ENCODE measurements around the gene IVD.

IVD gene

GRCh38 chr15:40420071-40420713, 14.6 kb downstream of the IVD start:
- TF ChIP-seq, protein P1, sequence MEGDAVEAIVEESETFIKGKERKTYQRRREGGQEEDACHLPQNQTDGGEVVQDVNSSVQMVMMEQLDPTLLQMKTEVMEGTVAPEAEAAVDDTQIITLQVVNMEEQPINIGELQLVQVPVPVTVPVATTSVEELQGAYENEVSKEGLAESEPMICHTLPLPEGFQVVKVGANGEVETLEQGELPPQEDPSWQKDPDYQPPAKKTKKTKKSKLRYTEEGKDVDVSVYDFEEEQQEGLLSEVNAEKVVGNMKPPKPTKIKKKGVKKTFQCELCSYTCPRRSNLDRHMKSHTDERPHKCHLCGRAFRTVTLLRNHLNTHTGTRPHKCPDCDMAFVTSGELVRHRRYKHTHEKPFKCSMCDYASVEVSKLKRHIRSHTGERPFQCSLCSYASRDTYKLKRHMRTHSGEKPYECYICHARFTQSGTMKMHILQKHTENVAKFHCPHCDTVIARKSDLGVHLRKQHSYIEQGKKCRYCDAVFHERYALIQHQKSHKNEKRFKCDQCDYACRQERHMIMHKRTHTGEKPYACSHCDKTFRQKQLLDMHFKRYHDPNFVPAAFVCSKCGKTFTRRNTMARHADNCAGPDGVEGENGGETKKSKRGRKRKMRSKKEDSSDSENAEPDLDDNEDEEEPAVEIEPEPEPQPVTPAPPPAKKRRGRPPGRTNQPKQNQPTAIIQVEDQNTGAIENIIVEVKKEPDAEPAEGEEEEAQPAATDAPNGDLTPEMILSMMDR (IDR thresholded peaks at IDR 0.05; ENCODE audit: borderline replicate concordance, control extremely low read depth, extremely low read depth, insufficient read depth, missing control alignments) = no peak
- in situ Hi-C loops (cut with MboI; ENCODE audit: low sequenced_read_pairs, unreplicated experiment) = loop anchor here (5.0 kb wide), 1 partner anchor 73 kb away; no protein-coding TSS in a partner anchor
- no peak for DNase-seq (ENCODE audit: low spot score)

DNA sequence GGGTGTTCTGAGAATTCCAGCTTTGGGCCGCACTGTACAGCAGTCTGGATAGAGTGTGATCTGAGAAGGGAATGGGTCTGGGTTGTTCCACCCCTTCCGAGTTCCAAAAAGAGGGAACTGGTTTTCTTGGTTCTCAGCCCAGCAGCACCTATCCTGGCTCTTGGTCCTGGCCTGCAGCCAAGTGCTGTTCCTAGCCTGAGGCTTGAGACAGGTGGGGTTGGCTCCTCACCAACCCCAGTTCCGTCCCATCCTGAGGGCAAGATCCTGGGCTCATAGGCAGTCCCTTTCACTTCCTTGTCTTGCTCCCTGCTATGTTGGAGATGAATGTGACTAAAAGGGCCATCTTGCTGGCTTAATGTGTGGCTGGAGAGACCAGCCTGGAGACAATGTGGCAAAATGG, 15.2 kb downstream of the IVD start:
- no peak for DNase-seq (ENCODE audit: low spot score)
- in situ Hi-C loops (cut with MboI; ENCODE audit: low sequenced_read_pairs, unreplicated experiment) = loop anchor here (5.0 kb wide), 1 partner anchor 73 kb away; no protein-coding TSS in a partner anchor

DNA sequence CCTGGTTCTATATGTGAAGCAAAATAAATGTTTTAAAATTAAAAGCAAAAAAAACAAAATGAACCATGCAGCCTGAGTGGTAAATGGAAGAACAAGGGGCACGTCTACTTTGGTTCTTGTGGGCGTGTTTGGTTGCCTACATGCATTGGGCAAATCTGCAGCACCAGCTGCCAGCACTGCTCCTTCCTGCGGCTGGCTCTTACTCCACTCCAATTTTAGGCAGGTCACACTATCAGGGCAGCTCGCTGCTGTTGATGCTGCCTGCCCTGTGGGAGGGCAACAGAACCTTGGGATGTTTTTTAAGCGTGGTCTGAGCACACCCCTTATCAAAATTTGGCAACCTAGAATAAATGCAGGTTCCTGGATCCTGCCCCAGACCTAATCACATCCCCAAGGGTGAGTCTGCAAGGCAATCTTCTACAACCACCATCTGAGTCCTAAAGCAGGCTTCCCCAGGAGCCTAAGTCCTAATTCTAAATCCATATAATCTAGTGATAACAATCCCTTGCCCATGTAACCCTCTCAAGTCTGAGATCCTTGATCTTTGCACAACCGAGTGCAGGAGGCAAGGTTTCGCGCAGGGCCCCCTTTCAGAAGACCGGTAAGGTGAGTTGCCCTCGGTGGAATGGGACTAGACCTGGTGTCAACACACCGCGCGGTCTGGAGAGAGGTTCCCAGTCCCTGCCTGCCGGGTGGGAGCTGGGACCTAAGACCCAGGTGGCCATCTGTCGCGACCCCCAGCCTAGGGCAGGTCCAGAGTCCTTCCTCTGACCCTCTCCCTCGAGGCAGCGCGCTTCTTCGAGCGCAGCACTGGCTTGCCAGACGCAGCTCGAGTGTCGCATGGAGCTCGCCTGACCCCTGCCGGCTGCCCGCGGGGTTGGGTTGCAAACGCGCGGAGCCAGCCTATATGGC, 15.9 kb downstream of the IVD start:
- DNase-seq (ENCODE audit: low spot score) = peak; percentile 93
- TF ChIP-seq, protein P1 (IDR thresholded peaks at IDR 0.05; ENCODE audit: borderline replicate concordance, control extremely low read depth, extremely low read depth, insufficient read depth, missing control alignments) = peak; percentile 95
- in situ Hi-C loops (cut with MboI; ENCODE audit: low sequenced_read_pairs, unreplicated experiment) = loop anchor here (5.0 kb wide), 1 partner anchor 74 kb away; no protein-coding TSS in a partner anchor

More for the DNA sequence above, 15.2 kb downstream of the IVD start:
- TF ChIP-seq, protein P1 (IDR thresholded peaks at IDR 0.05; ENCODE audit: borderline replicate concordance, control extremely low read depth, extremely low read depth, insufficient read depth, missing control alignments) = no peak

DNA sequence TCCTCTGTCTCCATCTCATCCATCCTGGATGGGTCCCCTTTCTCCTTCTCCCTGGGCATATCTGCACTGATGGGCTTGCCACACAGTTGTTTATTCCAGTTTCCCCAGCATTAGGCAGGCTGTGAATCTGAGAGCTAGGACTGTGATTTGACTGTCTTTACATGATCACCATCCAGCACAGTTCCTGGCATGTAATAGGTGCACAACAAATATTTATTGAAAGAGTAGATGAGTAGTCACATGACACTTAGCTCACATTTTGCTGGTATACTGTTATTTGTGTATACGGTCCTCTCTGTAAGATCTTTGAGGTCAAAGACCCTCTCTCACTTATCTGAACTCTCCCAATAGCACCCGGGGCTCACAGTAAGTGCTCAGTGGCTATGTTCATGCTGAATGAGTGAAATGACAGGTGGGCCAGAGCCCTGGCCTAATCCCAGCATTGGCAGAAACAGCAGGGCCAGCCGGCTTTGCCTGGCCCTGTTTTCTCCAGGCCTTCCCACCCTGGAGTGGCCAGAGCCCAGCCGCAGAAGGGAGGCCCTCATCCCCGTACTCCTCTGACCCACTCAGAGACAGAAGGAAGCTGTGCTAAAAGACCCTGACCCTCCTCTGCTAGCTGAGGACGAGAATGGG, 19.0 kb downstream of the IVD start:
- DNase-seq (ENCODE audit: low spot score) = no peak
- in situ Hi-C loops (cut with MboI; ENCODE audit: low sequenced_read_pairs, unreplicated experiment) = loop anchor here (5.0 kb wide), 1 partner anchor 77 kb away; no protein-coding TSS in a partner anchor
- TF ChIP-seq, protein P1 (IDR thresholded peaks at IDR 0.05; ENCODE audit: borderline replicate concordance, control extremely low read depth, extremely low read depth, insufficient read depth, missing control alignments) = no peak

- no peak for DNase-seq (ENCODE audit: low spot score)
- TF ChIP-seq, protein P1 (IDR thresholded peaks at IDR 0.05; ENCODE audit: borderline replicate concordance, control extremely low read depth, extremely low read depth, insufficient read depth, missing control alignments) = no peak
- in situ Hi-C loops (cut with MboI; ENCODE audit: low sequenced_read_pairs, unreplicated experiment) = no loop called here
These were observed 20.1 kb downstream of the IVD start for GRCh38 chr15:40425681-40426080.

DNA sequence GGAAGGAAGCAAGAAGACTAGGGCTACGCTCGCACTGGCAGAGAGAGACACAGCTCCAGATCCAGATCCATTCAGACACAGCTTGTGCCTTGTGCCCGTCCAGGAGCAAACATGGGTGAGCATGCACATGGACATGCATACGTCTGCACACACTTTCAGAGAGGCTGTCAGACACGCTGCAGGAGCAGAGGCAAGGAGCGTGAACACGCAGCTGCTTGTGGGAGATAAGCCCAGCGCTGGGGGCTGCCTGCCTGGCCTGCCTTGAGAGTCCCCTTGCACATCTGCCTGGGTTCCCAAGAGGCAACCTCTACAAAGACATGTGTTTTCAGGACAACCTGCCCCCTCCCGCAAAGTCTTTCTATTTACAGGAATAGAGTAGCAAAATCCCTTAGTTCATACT, 21.6 kb downstream of the IVD start:
- TF ChIP-seq, protein P1 (IDR thresholded peaks at IDR 0.05; ENCODE audit: borderline replicate concordance, control extremely low read depth, extremely low read depth, insufficient read depth, missing control alignments) = no peak
- no peak for DNase-seq (ENCODE audit: low spot score)
- in situ Hi-C loops (cut with MboI; ENCODE audit: low sequenced_read_pairs, unreplicated experiment) = no loop called here
